HUDEP-2 (cell line): ENCODE measurements around the gene SMAD2.
"Not testable (repeated sequence)": the region's sequence is repeated elsewhere in the genome, so short reads cannot be mapped to it uniquely, and the experiment has no call there.

Experiments used
- DNase-seq, 76 experiments: peaks; one replicate each; lab custom pipeline; 2025; ENCODE audit not compliant: unreplicated experiment in 76 of 76; lab: John Stamatoyannopoulos, UW

The SMAD2 gene

GRCh38 chr18:47863041-47863440 lies 67.4 kb downstream of the SMAD2 start:
- DNase-seq, result no peak

GRCh38 chr18:47858607-47859006 lies 71.9 kb downstream of the SMAD2 start:
- no peak for DNase-seq

GRCh38 chr18:47847635-47848034 lies 82.8 kb downstream of the SMAD2 start:
- no peak for DNase-seq

DNA sequence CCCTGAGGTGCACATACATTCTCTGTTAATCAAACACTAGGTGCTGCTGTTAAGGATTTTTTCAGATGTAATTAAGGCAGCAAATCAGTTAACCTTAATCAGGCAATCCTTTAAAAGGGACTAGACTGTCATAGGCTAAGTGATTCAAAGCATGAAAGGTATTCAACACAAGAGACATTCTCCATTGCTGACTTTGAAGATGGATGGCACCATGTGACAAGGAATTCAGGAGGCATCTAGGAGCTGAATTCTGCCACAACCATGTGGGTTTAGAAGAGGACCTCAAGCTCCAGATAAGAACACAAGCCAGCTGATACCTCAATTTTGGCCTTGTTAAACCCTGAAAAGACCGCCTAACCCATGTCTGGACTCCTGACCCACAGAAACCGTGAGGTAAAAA lies 84.0 kb downstream of the SMAD2 start:
- DNase-seq, result no peak

DNA sequence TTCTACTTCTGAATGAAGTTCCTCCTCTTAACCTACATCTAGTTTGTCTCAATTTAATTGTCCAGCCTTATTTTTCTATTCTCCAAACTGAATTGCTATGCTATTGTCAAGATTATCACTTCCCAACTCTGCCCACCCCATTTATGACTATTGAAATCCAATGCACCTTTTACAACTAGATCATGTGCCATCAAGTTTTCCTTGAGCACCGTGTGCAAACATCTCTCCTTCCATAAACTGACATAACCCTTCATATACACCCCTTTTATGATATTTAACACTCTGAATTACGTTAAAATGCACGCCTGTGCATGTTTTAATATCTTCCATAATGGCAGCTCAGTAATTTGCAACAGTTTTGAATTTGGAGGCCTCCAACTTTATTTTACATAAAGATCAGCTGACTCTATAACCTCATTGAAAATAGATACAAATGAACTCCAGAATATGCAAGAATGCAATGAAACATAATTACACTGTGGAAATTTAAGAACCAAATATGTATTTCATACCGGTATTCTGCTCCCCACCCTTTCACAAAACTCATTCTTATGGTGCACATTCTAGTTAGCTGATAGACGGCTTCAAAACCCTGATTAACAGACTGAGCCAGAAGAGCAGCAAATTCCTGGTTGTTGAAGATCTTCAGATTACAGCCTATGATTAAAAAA lies 85.5 kb downstream of the SMAD2 start:
- DNase-seq, result no peak

DNA sequence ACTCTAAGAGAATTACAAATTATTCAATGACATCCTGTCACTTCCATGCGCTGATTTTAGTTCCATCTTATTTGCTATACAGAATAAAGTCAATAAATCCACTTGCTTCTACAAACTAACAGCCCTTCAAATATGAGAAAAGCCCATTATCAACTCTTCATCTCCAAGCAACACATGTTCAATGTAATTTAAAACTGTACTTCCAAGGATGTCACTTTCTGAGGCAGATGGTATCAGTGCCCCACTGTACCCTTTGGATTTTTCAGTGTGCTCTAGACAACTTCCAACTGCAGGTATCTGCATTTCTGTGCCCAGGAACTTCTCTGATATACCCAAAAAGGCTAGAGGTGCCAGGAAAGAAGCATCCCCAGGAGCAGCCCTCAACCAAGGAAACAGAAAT lies 87.6 kb downstream of the SMAD2 start:
- no peak for DNase-seq

- no peak for DNase-seq
These were observed 92.1 kb downstream of the SMAD2 start for GRCh38 chr18:47838396-47838795.

GRCh38 chr18:47832348-47832747 lies 98.1 kb downstream of the SMAD2 start:
- DNase-seq, result no peak

GRCh38 chr18:47831351-47831750 lies 99.1 kb downstream of the SMAD2 start:
- no peak for DNase-seq

DNA sequence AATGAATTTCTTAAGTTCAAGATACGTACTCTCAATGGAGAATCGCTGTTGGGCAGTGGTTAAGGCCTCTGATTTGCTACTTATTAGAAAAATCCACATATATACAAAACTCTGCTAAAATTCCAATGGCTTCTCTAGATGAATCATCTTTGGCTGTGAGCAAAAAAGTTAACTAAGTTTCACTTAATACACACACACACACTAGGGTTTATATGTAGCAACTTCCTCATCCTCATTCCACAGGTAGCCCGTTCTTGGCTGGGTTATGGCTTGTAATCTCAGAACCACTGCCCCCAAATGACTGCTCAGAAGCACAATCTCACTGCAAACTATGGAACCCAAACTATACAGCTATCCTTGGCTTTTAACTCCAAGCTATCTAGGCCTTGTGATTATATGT lies 99.7 kb downstream of the SMAD2 start:
- DNase-seq, result no peak

DNA sequence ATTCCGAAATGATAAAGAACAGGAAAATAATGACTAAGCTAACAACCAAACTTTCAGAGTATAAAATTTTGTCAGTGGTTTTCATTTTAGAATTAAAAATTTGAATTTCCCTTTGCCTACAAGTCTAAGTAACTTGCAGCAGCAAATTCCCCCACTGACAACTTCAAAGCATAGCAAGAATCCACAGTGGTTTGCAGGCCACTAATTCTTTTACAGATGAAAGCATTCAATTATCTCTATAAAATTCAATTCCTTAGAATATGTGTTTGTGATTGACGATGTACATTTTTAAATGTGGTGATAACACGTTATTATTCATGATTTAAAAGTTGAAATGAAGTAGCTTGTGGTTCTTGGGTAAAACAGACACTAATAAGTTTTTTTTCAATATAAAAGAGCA lies 100.6 kb downstream of the SMAD2 start:
- DNase-seq, result no peak

GRCh38 chr18:47828031-47828430 lies 102.4 kb downstream of the SMAD2 start:
- not testable (repeated sequence) for DNase-seq

DNA sequence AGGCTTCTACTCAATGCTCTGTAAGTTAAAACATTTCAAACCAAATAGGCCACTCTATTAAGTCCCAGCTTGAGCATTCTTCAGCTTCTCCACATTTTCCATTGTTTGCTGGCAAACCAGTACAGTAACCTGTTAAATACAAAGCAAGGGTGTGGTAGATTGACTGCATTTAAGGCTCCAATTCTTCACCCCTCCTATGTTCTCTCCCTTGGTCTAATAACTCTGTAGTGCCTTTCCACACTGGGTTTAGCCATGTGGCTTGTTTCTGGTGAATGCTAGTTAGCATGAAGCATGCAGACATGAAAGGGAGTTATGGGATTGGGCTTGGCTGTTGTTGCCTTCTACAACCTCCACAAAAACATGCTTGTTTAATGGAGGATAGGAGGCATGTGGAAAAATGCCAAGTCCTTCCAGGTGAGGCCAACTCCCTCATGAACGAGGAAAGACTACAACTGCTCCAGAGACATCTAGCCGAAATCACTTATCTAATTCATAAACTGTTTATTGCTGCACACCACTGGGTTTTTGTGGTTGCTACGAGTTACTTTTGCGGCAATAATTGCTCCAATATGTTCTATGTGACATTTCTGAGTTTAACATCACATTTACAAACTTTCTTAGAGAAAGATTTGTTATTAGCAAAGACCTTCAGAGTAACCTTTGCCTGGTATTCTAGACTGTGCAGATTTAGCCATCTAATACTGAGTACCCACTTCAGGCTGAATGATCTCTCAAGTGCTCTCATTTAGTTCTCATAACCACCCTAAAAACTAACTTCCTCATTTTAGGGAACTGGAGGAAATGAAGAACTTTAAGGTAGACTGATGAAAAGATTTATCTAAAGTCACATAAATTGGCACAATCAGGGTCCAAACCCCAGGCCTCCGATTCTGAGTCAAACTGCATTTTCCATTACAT lies 104.0 kb downstream of the SMAD2 start:
- DNase-seq, result no peak

GRCh38 chr18:47821314-47821713 lies 109.1 kb downstream of the SMAD2 start:
- DNase-seq, result no peak

DNA sequence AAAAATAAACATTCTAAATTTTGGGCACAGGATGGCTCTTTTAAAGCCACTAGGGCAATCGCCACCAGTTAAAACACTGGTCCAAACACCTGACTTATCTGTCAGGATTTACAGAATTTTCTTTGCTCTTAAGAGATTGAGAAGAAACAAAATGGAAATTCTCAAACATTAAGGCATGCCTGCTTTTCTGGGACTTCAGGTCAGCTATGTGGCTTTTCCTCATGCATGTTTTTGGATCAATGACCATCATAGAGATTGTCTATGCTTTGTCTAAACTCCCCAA lies 112.7 kb downstream of the SMAD2 start:
- no peak for DNase-seq

- no peak for DNase-seq
These were observed 113.3 kb downstream of the SMAD2 start for GRCh38 chr18:47817017-47817794.

DNA sequence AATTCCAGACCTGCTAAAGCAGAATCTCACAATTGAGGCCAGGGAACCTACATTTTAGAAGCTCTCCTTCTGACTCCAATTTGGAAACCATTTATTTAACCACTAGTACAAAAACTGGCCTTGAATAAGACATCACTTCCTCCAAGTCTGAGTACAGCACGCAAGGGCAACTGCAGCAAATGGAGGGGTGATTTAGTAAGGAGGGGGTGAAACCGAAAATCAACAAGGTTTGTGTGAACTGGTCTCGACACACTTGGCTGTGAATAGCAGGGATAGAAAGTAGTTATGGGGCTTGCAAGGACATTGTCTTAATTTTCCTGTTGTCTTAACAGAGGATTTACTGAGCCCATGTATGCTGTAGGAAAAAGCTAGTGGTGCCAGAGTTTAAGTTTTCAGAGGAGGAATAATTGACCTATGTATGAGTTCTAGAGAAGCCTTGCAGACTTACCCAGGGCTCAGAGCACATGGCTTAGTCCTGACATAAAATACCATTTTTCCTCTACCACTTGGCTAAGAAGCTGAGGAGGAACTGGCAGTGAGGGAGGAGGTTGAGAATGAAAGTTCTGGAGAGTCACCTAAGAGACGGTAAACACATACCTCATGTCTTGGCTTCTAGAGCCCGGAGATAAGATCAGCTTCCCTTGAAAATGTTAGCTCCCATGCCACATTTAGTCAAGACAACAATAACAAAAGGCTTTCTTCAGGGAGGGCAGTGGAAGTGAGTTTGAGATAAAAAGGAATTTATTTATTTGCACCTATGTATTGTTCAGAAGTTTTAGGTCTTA lies 114.8 kb downstream of the SMAD2 start:
- no peak for DNase-seq

DNA sequence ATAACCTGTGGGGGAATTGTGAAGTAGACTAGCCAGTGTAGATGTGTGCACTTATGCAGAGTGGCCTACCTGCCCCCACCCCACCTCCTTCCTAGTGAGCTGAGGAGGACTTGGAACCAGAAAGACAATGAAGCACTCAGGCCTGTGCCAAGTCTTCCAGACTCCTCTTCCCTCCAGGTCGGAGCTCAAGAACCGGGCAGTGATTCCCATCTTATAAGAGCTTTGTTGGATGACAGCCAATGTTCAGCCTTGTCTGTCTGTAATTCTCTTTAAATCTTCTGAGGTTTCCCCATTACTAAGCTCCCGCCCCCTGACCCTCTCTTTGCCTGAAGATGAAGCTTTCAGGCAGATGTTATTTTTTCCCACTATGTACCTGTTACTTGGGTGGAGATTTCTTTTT lies 121.0 kb downstream of the SMAD2 start:
- no peak for DNase-seq

DNA sequence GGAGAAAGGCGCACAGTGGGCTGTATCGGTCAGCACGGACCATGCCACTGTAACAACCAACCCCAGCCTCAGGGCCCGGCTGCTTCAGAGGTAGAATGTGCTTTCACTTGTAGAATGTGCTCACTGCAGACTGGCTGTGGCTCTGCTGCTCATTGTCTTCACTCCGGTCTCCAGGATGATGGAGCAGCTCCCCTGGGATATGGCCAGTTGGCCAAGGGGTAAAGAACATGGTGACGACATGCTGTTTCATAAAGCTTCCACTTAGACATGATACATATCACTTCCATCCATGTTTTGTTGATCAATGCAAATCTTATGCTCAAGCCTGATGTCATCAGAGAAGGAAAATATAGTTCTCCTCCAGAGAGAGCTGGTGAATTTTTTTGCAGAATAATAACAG lies 127.7 kb downstream of the SMAD2 start:
- no peak for DNase-seq

- DNase-seq, result no peak
These were observed 128.6 kb downstream of the SMAD2 start for GRCh38 chr18:47801817-47802216.

DNA sequence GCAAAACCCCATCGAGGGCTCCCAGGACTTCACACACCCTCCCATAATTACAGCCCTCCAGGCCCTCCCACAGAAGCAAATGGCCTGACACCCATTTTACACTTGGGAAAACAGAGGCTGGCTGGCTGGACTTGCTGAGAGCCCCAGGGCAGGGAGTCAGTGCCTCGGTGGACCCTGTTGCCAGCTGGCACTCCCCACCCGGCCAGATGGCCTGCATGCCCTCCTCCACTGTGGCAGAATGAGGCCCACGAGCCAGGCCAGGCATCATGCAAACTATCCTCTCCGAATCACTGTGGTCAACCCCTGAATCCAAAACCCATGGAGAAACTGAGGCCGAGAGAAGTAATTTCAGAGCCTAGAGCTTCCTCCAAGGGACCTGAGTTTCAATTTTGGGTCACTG lies 129.7 kb downstream of the SMAD2 start:
- DNase-seq, result no peak
